ENCODE results near the gene CAMKMT. TPM values are rescaled to one million over a fixed set of nuclear protein-coding genes. Genes with fewer than 3 reads are reported as not detected.

The CAMKMT gene
- total RNA-seq, 5 donors from 2014 or later (not counting 1 experiment from before 2014, with no cell fraction given), result 11.9 to 20.2 (median 16.5) TPM

DNA sequence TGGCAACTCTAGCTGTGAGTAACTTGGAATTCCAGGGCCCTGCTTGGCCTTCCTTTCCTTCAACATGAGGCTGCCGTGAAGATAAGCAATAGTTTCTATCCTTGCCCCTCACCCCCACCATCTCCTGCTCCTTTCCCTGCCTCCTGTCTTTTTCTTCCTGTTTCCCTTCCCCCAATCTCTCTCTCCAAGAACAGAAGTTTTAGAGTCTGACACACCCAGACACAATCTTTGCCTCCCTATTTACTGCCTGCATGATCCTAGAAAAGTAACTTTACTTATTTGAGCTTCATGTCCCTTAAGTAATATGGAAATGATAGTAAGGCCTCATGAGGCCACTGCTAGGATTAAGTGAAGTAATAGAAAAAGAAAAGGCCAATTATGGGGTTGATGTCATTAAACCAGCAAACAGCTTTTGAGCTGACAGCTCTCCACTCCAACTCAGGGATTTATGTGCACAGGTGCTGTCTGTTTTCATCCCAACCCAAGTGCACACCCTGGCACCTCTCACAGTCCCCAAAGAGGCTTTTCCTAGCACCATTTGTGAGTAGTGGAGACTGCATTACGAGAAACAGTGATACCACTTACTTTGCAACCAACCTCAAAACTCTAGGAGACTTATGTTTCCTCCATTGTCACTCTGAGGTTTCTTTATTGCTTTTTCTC is 456.1 kb downstream of the CAMKMT start:
- Histone ChIP-seq H3K27ac (ENCODE audit: low read length) (no peak overlapping the region), H3K4me1 (ENCODE audit: control insufficient read depth in 1 of 2, extremely low read depth in 1 of 2, insufficient read depth in 2 of 2, low read length in 2 of 2) (no peaks in the 10 kb centered on the region), H3K27me3 (replicated peaks in 1 of 2; ENCODE audit: control insufficient read depth in 2 of 2, extremely low read depth in 1 of 2, insufficient read depth in 2 of 2, low read length in 1 of 2) (peaks cover 0 to 21% of the 10 kb centered on the region in 2 experiments), H3K36me3 (ENCODE audit: control insufficient read depth in 2 of 2, extremely low read depth in 1 of 2, insufficient read depth in 1 of 2, low read length in 1 of 2) (no peaks in the 10 kb centered on the region), H3K4me3 (ENCODE audit: control insufficient read depth in 1 of 2, extremely low read depth in 1 of 2, low read length in 1 of 2) (no peak overlapping the region), H3K9me3 (no peaks in the 10 kb centered on the region)
- no peak for DNase-seq
- no peak for ATAC-seq (replicated peaks in 1 of 4)
- ChIA-PET CTCF (no interaction called here), POLR2A (interaction anchor here in 1 of 2 donors (0.6 kb wide), 1 partner anchor 1227 kb away, joined by 3 read pairs; no protein-coding TSS in a partner anchor)
- no peak overlapping the region for H3K27ac Mint-ChIP-seq
- H3K4me3 Mint-ChIP-seq, result no peak overlapping the region
- peaks cover 29 to 30% of the 10 kb centered on the region in 2 donors for H3K27me3 Mint-ChIP-seq
- H3K9me3 Mint-ChIP-seq, result no peaks in the 10 kb centered on the region
- H3K4me1 Mint-ChIP-seq, result no peaks in the 10 kb centered on the region
- no peaks in the 10 kb centered on the region for H3K36me3 Mint-ChIP-seq
- 85% methylated on average over 2 of the region's 2 CpGs for WGBS (ENCODE audit: insufficient coverage)

DNA sequence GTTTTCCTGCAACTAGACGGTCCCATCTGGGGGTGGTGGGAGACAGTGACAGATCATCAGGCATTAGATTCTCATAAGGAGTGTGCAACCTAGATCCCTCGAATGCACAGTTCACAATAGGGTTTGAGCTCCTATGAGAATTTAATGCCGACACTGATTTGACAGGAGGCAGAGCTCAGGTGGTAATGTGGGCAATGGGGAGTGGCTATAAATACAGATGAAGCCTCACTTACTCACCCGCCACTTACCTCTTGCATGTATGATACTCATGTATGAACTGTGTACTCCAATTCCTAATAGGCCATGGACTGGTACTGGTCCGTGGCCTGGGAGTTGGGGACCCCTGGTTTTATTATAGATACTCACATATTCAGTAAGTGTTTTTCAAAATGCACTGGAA is 457.3 kb downstream of the CAMKMT start:
- H3K36me3 ChIP-seq (ENCODE audit: control insufficient read depth in 2 of 2, extremely low read depth in 1 of 2, insufficient read depth in 1 of 2, low read length in 1 of 2), result no peaks in the 10 kb centered on the region
- ChIA-PET POLR2A (no interaction called here), CTCF (no interaction called here)
- H3K27me3 ChIP-seq (replicated peaks in 1 of 2; ENCODE audit: control insufficient read depth in 2 of 2, extremely low read depth in 1 of 2, insufficient read depth in 2 of 2, low read length in 1 of 2), result peaks cover 0 to 11% of the 10 kb centered on the region in 2 experiments
- no CpG with 5 or more reads among the region's 5 CpGs for WGBS (ENCODE audit: insufficient coverage)
- DNase-seq (no peak), ATAC-seq (replicated peaks in 1 of 4) (no peak)
- H3K27ac Mint-ChIP-seq, result no peak overlapping the region
- H3K9me3 ChIP-seq, result no peaks in the 10 kb centered on the region
- no peak overlapping the region for H3K27ac ChIP-seq (ENCODE audit: low read length)
- H3K36me3 Mint-ChIP-seq, result no peaks in the 10 kb centered on the region
- H3K4me3 ChIP-seq (ENCODE audit: control insufficient read depth in 1 of 2, extremely low read depth in 1 of 2, low read length in 1 of 2), result no peak overlapping the region
- no peaks in the 10 kb centered on the region for H3K4me1 Mint-ChIP-seq
- peaks cover 21% of the 10 kb centered on the region in 2 donors for H3K27me3 Mint-ChIP-seq
- no peaks in the 10 kb centered on the region for H3K9me3 Mint-ChIP-seq
- H3K4me3 Mint-ChIP-seq, result no peak overlapping the region
- H3K4me1 ChIP-seq (ENCODE audit: control insufficient read depth in 1 of 2, extremely low read depth in 1 of 2, insufficient read depth in 2 of 2, low read length in 2 of 2), result no peaks in the 10 kb centered on the region

DNA sequence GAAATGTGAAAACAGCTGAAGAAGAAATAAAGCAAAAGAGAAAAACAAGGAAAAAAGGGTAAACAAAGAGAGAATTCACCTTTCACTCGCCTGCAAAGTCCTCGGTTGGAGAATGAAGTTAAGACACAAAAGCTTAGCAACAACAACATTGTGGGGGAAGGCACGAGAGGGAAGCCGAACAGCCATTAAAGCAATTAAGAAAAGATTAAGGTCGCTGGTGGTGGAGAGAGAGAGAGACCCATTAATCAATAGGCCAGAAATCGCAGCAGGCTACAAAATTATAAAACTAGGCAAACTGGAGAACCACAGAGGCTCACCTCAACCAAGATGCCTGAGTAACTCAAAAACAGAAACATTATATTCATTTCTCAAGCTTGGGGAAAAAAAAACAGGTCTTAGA is 459.8 kb downstream of the CAMKMT start:
- H3K9me3 ChIP-seq, result no peaks in the 10 kb centered on the region
- Mint-ChIP-seq H3K27ac (no peak overlapping the region), H3K36me3 (no peaks in the 10 kb centered on the region), H3K27me3 (peaks cover 8 to 13% of the 10 kb centered on the region in 2 donors), H3K4me1 (no peaks in the 10 kb centered on the region), H3K9me3 (no peaks in the 10 kb centered on the region), H3K4me3 (no peak overlapping the region)
- no peaks in the 10 kb centered on the region for H3K4me1 ChIP-seq (ENCODE audit: control insufficient read depth in 1 of 2, extremely low read depth in 1 of 2, insufficient read depth in 2 of 2, low read length in 2 of 2)
- H3K36me3 ChIP-seq (ENCODE audit: control insufficient read depth in 2 of 2, extremely low read depth in 1 of 2, insufficient read depth in 1 of 2, low read length in 1 of 2), result no peaks in the 10 kb centered on the region
- DNase-seq (no peak), ATAC-seq (replicated peaks in 1 of 4) (no peak)
- peaks cover 0 to 6% of the 10 kb centered on the region in 2 experiments for H3K27me3 ChIP-seq (replicated peaks in 1 of 2; ENCODE audit: control insufficient read depth in 2 of 2, extremely low read depth in 1 of 2, insufficient read depth in 2 of 2, low read length in 1 of 2)
- ChIA-PET POLR2A (no interaction called here), CTCF (no interaction called here)
- H3K27ac ChIP-seq (ENCODE audit: low read length), result no peak overlapping the region
- no peak overlapping the region for H3K4me3 ChIP-seq (ENCODE audit: control insufficient read depth in 1 of 2, extremely low read depth in 1 of 2, low read length in 1 of 2)
- WGBS (ENCODE audit: insufficient coverage), result no CpG with 5 or more reads among the region's 6 CpGs

DNA sequence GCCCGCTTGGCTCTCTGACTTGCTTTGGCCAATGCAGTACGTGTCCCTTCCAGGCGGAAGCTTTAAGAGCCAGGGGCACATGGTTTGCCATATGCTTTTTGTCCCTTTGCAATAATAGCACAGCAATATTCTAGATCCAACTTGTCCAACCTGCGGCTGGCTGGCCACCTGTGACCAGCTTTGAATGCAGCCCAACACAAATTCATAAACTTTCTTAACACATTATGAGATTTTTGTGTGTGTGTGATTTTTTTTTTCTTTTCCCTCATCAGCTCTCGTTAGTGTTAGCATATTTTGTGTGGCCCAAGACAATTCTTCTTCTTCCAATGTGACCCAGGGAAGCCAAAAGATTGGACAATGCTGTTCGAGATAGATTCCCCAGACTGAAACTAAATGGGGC is 460.4 kb downstream of the CAMKMT start:
- no peak overlapping the region for H3K27ac Mint-ChIP-seq
- no peaks in the 10 kb centered on the region for H3K9me3 ChIP-seq
- DNase-seq (no peak), ATAC-seq (replicated peaks in 1 of 4) (no peak)
- no peak overlapping the region for H3K27ac ChIP-seq (ENCODE audit: low read length)
- CTCF ChIA-PET, result no interaction called here
- H3K4me1 ChIP-seq (ENCODE audit: control insufficient read depth in 1 of 2, extremely low read depth in 1 of 2, insufficient read depth in 2 of 2, low read length in 2 of 2), result no peaks in the 10 kb centered on the region
- H3K27me3 Mint-ChIP-seq, result peaks cover 8 to 12% of the 10 kb centered on the region in 2 donors
- H3K36me3 Mint-ChIP-seq, result no peaks in the 10 kb centered on the region
- POLR2A ChIA-PET, result no interaction called here
- H3K27me3 ChIP-seq (replicated peaks in 1 of 2; ENCODE audit: control insufficient read depth in 2 of 2, extremely low read depth in 1 of 2, insufficient read depth in 2 of 2, low read length in 1 of 2), result peaks cover 0 to 5% of the 10 kb centered on the region in 2 experiments
- H3K4me1 Mint-ChIP-seq, result no peaks in the 10 kb centered on the region
- H3K4me3 ChIP-seq (ENCODE audit: control insufficient read depth in 1 of 2, extremely low read depth in 1 of 2, low read length in 1 of 2), result no peak overlapping the region
- H3K9me3 Mint-ChIP-seq, result no peaks in the 10 kb centered on the region
- H3K4me3 Mint-ChIP-seq, result no peak overlapping the region
- H3K36me3 ChIP-seq (ENCODE audit: control insufficient read depth in 2 of 2, extremely low read depth in 1 of 2, insufficient read depth in 1 of 2, low read length in 1 of 2), result no peaks in the 10 kb centered on the region
- WGBS (ENCODE audit: insufficient coverage), result 94% methylated on average over 3 of the region's 6 CpGs

Other genes with a start within 250 kb of the CAMKMT start
- 10 to 100 TPM; 58.9 to 78.7 (median 70.3) TPM for gene PPM1B, start 193.1 kb upstream of the CAMKMT start, total RNA-seq
- gene SLC3A1, start 86.5 kb upstream of the CAMKMT start, total RNA-seq, result 1 to 10 TPM in 1 of 5 donors, under 1 TPM in 4; 0.26 to 1.4 (median 0.60) TPM
- gene PREPL, start 453 bp upstream of the CAMKMT start, total RNA-seq, result 10 to 100 TPM; 27.7 to 33.3 (median 30.7) TPM

Data from T-cell (primary cell).